Loucy (cell line): ENCODE measurements around the gene S100A11.

ENCODE experiments used
- H2AFZ ChIP-seq: fragments of 200-600 bp; sonication (generic); 2 replicates; pipeline ENCODE4 v1.6.0; 2016; ENCODE audit warnings: antibody characterized with exemption, mild to moderate bottlenecking, low read length, moderate library complexity
- H3F3A ChIP-seq: fragments of 200-600 bp; 2 replicates; pipeline ENCODE4 v1.6.0; 2016; ENCODE audit warnings: antibody characterized with exemption, low read depth, mild to moderate bottlenecking
- H3K27me3 ChIP-seq: fragments of 200-600 bp; sonication (generic); 2 replicates; pipeline ENCODE4 v1.6.1; 2014; ENCODE audit warnings: low read length, mild to moderate bottlenecking; ENCODE audit not compliant: insufficient read depth, poor library complexity, severe bottlenecking
- H3K36me3 ChIP-seq: fragments of 200-600 bp; sonication (generic); 2 replicates; pipeline ENCODE4 v1.6.1; 2016; ENCODE audit warnings: low read length; ENCODE audit not compliant: insufficient read depth
- H3K4me1 ChIP-seq: fragments of 200-600 bp; sonication (generic); 2 replicates; pipeline ENCODE4 v1.5.1; 2014; ENCODE audit warnings: low read length, mild to moderate bottlenecking; ENCODE audit not compliant: insufficient read depth, poor library complexity, severe bottlenecking
- H3K4me2 ChIP-seq: fragments of 200-600 bp; sonication (generic); 2 replicates; pipeline ENCODE4 v1.6.0; 2014; ENCODE audit warnings: antibody characterized with exemption, low read length, low read depth, mild to moderate bottlenecking; ENCODE audit not compliant: poor library complexity, severe bottlenecking
- H3K4me3 ChIP-seq: fragments of 200-600 bp; sonication (generic); 2 replicates; pipeline ENCODE4 v1.5.1; 2014; ENCODE audit warnings: low read length, mild to moderate bottlenecking, mixed read lengths; ENCODE audit not compliant: poor library complexity, severe bottlenecking
- H3K79me2 ChIP-seq: fragments of 200-600 bp; sonication (generic); 2 replicates; pipeline ENCODE4 v1.6.1; 2014; ENCODE audit warnings: low read length; ENCODE audit not compliant: insufficient read depth
- H3K9ac ChIP-seq: fragments of 200-600 bp; sonication (generic); 2 replicates; pipeline ENCODE4 v1.6.0; 2014; ENCODE audit warnings: mild to moderate bottlenecking, low read depth, low read length, moderate library complexity; ENCODE audit not compliant: poor library complexity, severe bottlenecking
- H3K9me2 ChIP-seq: fragments of 200-600 bp; sonication (generic); replicated peaks from 2 replicates; pipeline ENCODE4 v1.6.1; 2016; ENCODE audit warnings: low read depth, low read length, mixed read lengths
- H3K9me3 ChIP-seq: fragments of 200-600 bp; sonication (generic); 2 replicates; pipeline ENCODE4 v1.6.1; 2014; ENCODE audit warnings: mild to moderate bottlenecking, antibody characterized with exemption, low read length, low read depth; ENCODE audit not compliant: insufficient read depth
- H4K20me1 ChIP-seq: fragments of 200-600 bp; sonication (generic); 2 replicates; pipeline ENCODE4 v1.6.0; 2014; ENCODE audit warnings: antibody characterized with exemption, low read length, mild to moderate bottlenecking; ENCODE audit not compliant: insufficient read depth, poor library complexity, severe bottlenecking
- CTCF ChIP-seq: fragments of 200-600 bp; sonication (generic); conservative IDR thresholded peaks from 2 replicates; pipeline ENCODE4 v1.5.1; 2014; ENCODE audit warnings: mild to moderate bottlenecking, antibody characterized with exemption, low read length
- EZH2phosphoT487 ChIP-seq: fragments of 200-600 bp; IDR thresholded peaks from 2 replicates; pipeline ENCODE4 v1.6.1; 2018; ENCODE audit warnings: antibody characterized with exemption, mild to moderate bottlenecking, moderate library complexity, borderline replicate concordance

The S100A11 gene

GRCh38 chr1:151985768-151986167 is 51.0 kb downstream of the S100A11 start:
- H3K9ac ChIP-seq = no peak overlapping the region
- H3K4me1 ChIP-seq = peaks cover 46% of the 10 kb centered on the region
- TF ChIP-seq CTCF (no peak), EZH2phosphoT487 (no peak)
- H3F3A ChIP-seq = peaks cover 7% of the 10 kb centered on the region; the same call in 1 of the 2 replicates
- no peak overlapping the region for H2AFZ ChIP-seq
- no peaks in the 10 kb centered on the region for H4K20me1 ChIP-seq
- H3K9me2 ChIP-seq = no peaks in the 10 kb centered on the region
- H3K27me3 ChIP-seq = no peaks in the 10 kb centered on the region
- H3K79me2 ChIP-seq = peaks cover 32% of the 10 kb centered on the region
- H3K9me3 ChIP-seq = no peaks in the 10 kb centered on the region
- no peak overlapping the region for H3K4me2 ChIP-seq
- peaks cover 29% of the 10 kb centered on the region; the same call in 1 of the 2 replicates for H3K36me3 ChIP-seq
- H3K4me3 ChIP-seq = no peak overlapping the region

- peaks cover 7% of the 10 kb centered on the region; the same call in 1 of the 2 replicates for H3F3A ChIP-seq
- H3K9me3 ChIP-seq = no peaks in the 10 kb centered on the region
- H3K9me2 ChIP-seq = no peaks in the 10 kb centered on the region
- no peak overlapping the region for H2AFZ ChIP-seq
- H3K4me2 ChIP-seq = peak overlapping the region; percentile 54
- no peaks in the 10 kb centered on the region for H3K27me3 ChIP-seq
- TF ChIP-seq CTCF (no peak), EZH2phosphoT487 (no peak)
- H3K4me1 ChIP-seq = peaks cover 41% of the 10 kb centered on the region
- peaks cover 29% of the 10 kb centered on the region; the same call in 1 of the 2 replicates for H3K36me3 ChIP-seq
- H3K79me2 ChIP-seq = peaks cover 27% of the 10 kb centered on the region
- H3K4me3 ChIP-seq = peak overlapping the region; percentile 27
- no peaks in the 10 kb centered on the region for H4K20me1 ChIP-seq
- no peak overlapping the region for H3K9ac ChIP-seq
Observed at GRCh38 chr1:151985270-151985669, 51.5 kb downstream of the S100A11 start.

- Histone ChIP-seq H3K9me2 (no peaks in the 10 kb centered on the region), H3K27me3 (no peaks in the 10 kb centered on the region), H3F3A (peaks cover 7% of the 10 kb centered on the region; the same call in 1 of the 2 replicates), H3K4me2 (peak overlapping the region; percentile 54), H3K4me1 (peaks cover 32% of the 10 kb centered on the region), H3K9me3 (no peaks in the 10 kb centered on the region), H3K36me3 (peaks cover 29% of the 10 kb centered on the region; the same call in 1 of the 2 replicates), H3K9ac (peak overlapping the region; percentile 5), H3K4me3 (peak overlapping the region; percentile 27), H3K79me2 (peaks cover 19% of the 10 kb centered on the region), H4K20me1 (no peaks in the 10 kb centered on the region), H2AFZ (no peak overlapping the region)
- no peak for TF ChIP-seq EZH2phosphoT487
- no peak for TF ChIP-seq CTCF
Observed at GRCh38 chr1:151984313-151984956, 52.4 kb downstream of the S100A11 start.
